Neutrophil (primary cell): Measurements from ENCODE around the gene C11orf68.

Experiments
- H3K27ac ChIP-seq: fragments of 200-600 bp; sonication (generic); 2 replicates; pipeline ENCODE4 v1.5.1; 2016; ENCODE audit warnings: mild to moderate bottlenecking, moderate library complexity
- H3K27me3 ChIP-seq: fragments of 200-600 bp; sonication (generic); 2 replicates; pipeline ENCODE4 v1.6.0; 2016; ENCODE audit warnings: mild to moderate bottlenecking
- H3K36me3 ChIP-seq: fragments of 200-600 bp; sonication (generic); 2 replicates; pipeline ENCODE4 v1.5.1; 2017
- H3K4me1 ChIP-seq, 2 experiments: fragments of 200-600 bp in 1 of 2; sonication (generic) in 1 of 2; 1 replicate in 1 of 2; 2 replicates in 1 of 2; pipeline versions ENCODE4 v1.5.1 to v1.6.1; 2013 to 2016; ENCODE audit warnings: low read depth in 1 of 2, low read length in 1 of 2, mild to moderate bottlenecking in 1 of 2, moderate library complexity in 1 of 2; ENCODE audit not compliant: control insufficient read depth in 1 of 2, insufficient read depth in 1 of 2
- H3K4me3 ChIP-seq, 2 experiments: fragments of 200-600 bp in 1 of 2; sonication (generic) in 1 of 2; 1 replicate in 1 of 2; 2 replicates in 1 of 2; pipeline ENCODE4 v1.5.1; 2013 to 2016; ENCODE audit warnings: low read depth in 1 of 2, low read length in 1 of 2, mild to moderate bottlenecking in 1 of 2, moderate library complexity in 1 of 2
- H3K9me3 ChIP-seq: fragments of 200-600 bp; sonication (generic); 2 replicates; pipeline ENCODE4 v1.5.1; 2016
- CTCF ChIP-seq: fragments of 200-600 bp; sonication (generic); IDR thresholded peaks from 2 replicates; pipeline ENCODE4 v1.5.1; 2016; ENCODE audit warnings: antibody characterized with exemption

Gene C11orf68

GRCh38 chr11:65886826-65887722, 31.8 kb downstream of the C11orf68 start:
- H3K36me3 ChIP-seq = peaks cover 23% of the 10 kb centered on the region
- peak overlapping the region; percentile 82 to 98 for H3K4me3 ChIP-seq
- H3K4me1 ChIP-seq = peaks cover 63 to 71% of the 10 kb centered on the region in 2 experiments
- TF ChIP-seq CTCF = no peak
- peak overlapping the region; percentile 93 for H3K27ac ChIP-seq
- no peaks in the 10 kb centered on the region for H3K27me3 ChIP-seq
- H3K9me3 ChIP-seq = no peaks in the 10 kb centered on the region

- TF ChIP-seq CTCF = no peak
- Histone ChIP-seq H3K4me3 (no peak overlapping the region), H3K4me1 (peaks cover 52 to 60% of the 10 kb centered on the region in 2 experiments), H3K27me3 (no peaks in the 10 kb centered on the region), H3K36me3 (peaks cover 25% of the 10 kb centered on the region), H3K9me3 (no peaks in the 10 kb centered on the region), H3K27ac (peak overlapping the region; percentile 27)
Measured at GRCh38 chr11:65885808-65886536, 32.9 kb downstream of the C11orf68 start.

GRCh38 chr11:65885231-65885630, 33.6 kb downstream of the C11orf68 start:
- Histone ChIP-seq H3K36me3 (peaks cover 25% of the 10 kb centered on the region), H3K27ac (peak overlapping the region; percentile 35), H3K27me3 (no peaks in the 10 kb centered on the region), H3K4me1 (peaks cover 45 to 54% of the 10 kb centered on the region in 2 experiments), H3K4me3 (no peak overlapping the region), H3K9me3 (no peaks in the 10 kb centered on the region)
- no peak for TF ChIP-seq CTCF

GRCh38 chr11:65884716-65885092, 34.2 kb downstream of the C11orf68 start:
- no peak overlapping the region for H3K4me3 ChIP-seq
- H3K27ac ChIP-seq = peak overlapping the region; percentile 35
- peak; percentile 99 for TF ChIP-seq CTCF
- no peaks in the 10 kb centered on the region for H3K27me3 ChIP-seq
- peaks cover 40 to 51% of the 10 kb centered on the region in 2 experiments for H3K4me1 ChIP-seq
- peaks cover 25% of the 10 kb centered on the region for H3K36me3 ChIP-seq
- no peaks in the 10 kb centered on the region for H3K9me3 ChIP-seq

GRCh38 chr11:65883786-65884715, 34.8 kb downstream of the C11orf68 start:
- H3K4me1 ChIP-seq = peaks cover 33 to 47% of the 10 kb centered on the region in 2 experiments
- H3K4me3 ChIP-seq = no peak overlapping the region
- peak overlapping the region; percentile 35 for H3K27ac ChIP-seq
- TF ChIP-seq CTCF = no peak
- peaks cover 25% of the 10 kb centered on the region for H3K36me3 ChIP-seq
- H3K27me3 ChIP-seq = no peaks in the 10 kb centered on the region
- no peaks in the 10 kb centered on the region for H3K9me3 ChIP-seq
